Activated CD4-positive, alpha-beta T cell treated with anti-CD3 and anti-CD28 coated beads for 4 hours (primary cell): ENCODE results near the gene ADAMTSL2.

Experiments
- DNase-seq, 2 donors: peaks; one replicate each; pipeline ENCODE4 v3.0.0-alpha.2; 2020

ADAMTSL2 gene

GRCh38 chr9:133518706-133519449 lies 15.6 kb upstream of the ADAMTSL2 start:
- no peak for DNase-seq

GRCh38 chr9:133519693-133520092 lies 14.8 kb upstream of the ADAMTSL2 start:
- DNase-seq, result no peak

- DNase-seq, result no peak
Observed at GRCh38 chr9:133520121-133520835, 14.2 kb upstream of the ADAMTSL2 start.

- no peak for DNase-seq
Observed at GRCh38 chr9:133521122-133522072, 13.1 kb upstream of the ADAMTSL2 start.

GRCh38 chr9:133522073-133522910 lies 12.2 kb upstream of the ADAMTSL2 start:
- no peak for DNase-seq

- no peak for DNase-seq
Observed at GRCh38 chr9:133523106-133523505, 11.4 kb upstream of the ADAMTSL2 start.

GRCh38 chr9:133524146-133524545 lies 10.4 kb upstream of the ADAMTSL2 start:
- no peak for DNase-seq

GRCh38 chr9:133524679-133525228 lies 9.8 kb upstream of the ADAMTSL2 start, which contains the start of gene MYMK:
Gene MYMK, minus strand, starts transcription at chr9:133524959. Its CDS starts 115 bp downstream, at chr9:133524844.
- no peak for DNase-seq

GRCh38 chr9:133525677-133526076 lies 8.8 kb upstream of the ADAMTSL2 start:
- DNase-seq, result no peak

GRCh38 chr9:133526721-133527321 lies 7.7 kb upstream of the ADAMTSL2 start:
- no peak for DNase-seq

GRCh38 chr9:133527444-133527920 lies 7.0 kb upstream of the ADAMTSL2 start:
- no peak for DNase-seq

- DNase-seq, result no peak
Observed at GRCh38 chr9:133528001-133528875, 6.3 kb upstream of the ADAMTSL2 start.

GRCh38 chr9:133528876-133529241 lies 5.6 kb upstream of the ADAMTSL2 start:
- DNase-seq, result no peak

GRCh38 chr9:133529457-133529856 lies 5.0 kb upstream of the ADAMTSL2 start:
- DNase-seq, result no peak

GRCh38 chr9:133529874-133530273 lies 4.6 kb upstream of the ADAMTSL2 start:
- DNase-seq, result no peak

GRCh38 chr9:133531293-133531692 lies 3.2 kb upstream of the ADAMTSL2 start:
- no peak for DNase-seq

- DNase-seq, result peak; percentile 63 to 73
Observed at GRCh38 chr9:133532937-133533668, 1.4 kb upstream of the ADAMTSL2 start.

GRCh38 chr9:133533857-133534256 lies 647 bp upstream of the ADAMTSL2 start:
- no peak for DNase-seq

GRCh38 chr9:133535306-133535877 lies 888 bp downstream of the ADAMTSL2 start:
- DNase-seq, result no peak
